ENCODE measurements around the gene AMBRA1. TPM values are rescaled to one million over a fixed set of nuclear protein-coding genes. Genes with fewer than 3 reads are reported as not detected.

Gene AMBRA1
- total RNA-seq, 2 experiments from 2014 or later = 24.6 to 30.7 TPM

DNA sequence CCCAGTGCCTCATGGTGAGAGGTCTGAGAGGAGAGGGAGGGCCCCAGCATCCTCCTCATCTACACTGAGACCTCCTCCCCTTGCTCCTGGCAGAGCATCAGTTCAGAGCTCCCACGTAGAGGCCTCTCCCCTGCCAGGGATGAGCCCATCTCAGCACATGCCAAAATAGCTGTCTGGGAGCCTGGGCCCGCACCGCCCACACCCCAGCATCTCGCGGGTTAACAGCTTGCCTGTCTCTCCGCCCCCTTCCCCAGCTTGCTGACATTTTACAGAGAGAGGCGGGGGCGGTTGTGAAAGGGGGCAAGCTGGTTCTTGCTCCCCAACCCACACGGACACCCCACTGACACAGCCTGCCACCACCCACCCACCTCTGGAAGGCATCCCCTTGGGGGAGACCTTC, 240.1 kb downstream of the AMBRA1 start:
- no peaks in the 10 kb centered on the region for H3K9me2 ChIP-seq (ENCODE audit: insufficient read depth, low read length)
- H2AFZ ChIP-seq (ENCODE audit: low read length) = no peak overlapping the region
- peaks cover 28% of the 10 kb centered on the region; the same call in 1 of the 2 replicates for H3K79me2 ChIP-seq (ENCODE audit: insufficient read depth, low read depth, low read length)
- H3K4me1 ChIP-seq (ENCODE audit: insufficient read depth, low read length, poor library complexity, severe bottlenecking) = peaks cover 44% of the 10 kb centered on the region
- peaks cover 18% of the 10 kb centered on the region; the same call in 1 of the 2 replicates for H3K36me3 ChIP-seq (ENCODE audit: insufficient read depth, low read length)
- H3K27ac ChIP-seq (ENCODE audit: low read depth, low read length, poor library complexity, severe bottlenecking) = no peak overlapping the region
- BruUV-seq (replicated peaks) = no TSS peak
- H3K9me3 ChIP-seq (ENCODE audit: low read length) = no peaks in the 10 kb centered on the region
- TF ChIP-seq, protein P1, sequence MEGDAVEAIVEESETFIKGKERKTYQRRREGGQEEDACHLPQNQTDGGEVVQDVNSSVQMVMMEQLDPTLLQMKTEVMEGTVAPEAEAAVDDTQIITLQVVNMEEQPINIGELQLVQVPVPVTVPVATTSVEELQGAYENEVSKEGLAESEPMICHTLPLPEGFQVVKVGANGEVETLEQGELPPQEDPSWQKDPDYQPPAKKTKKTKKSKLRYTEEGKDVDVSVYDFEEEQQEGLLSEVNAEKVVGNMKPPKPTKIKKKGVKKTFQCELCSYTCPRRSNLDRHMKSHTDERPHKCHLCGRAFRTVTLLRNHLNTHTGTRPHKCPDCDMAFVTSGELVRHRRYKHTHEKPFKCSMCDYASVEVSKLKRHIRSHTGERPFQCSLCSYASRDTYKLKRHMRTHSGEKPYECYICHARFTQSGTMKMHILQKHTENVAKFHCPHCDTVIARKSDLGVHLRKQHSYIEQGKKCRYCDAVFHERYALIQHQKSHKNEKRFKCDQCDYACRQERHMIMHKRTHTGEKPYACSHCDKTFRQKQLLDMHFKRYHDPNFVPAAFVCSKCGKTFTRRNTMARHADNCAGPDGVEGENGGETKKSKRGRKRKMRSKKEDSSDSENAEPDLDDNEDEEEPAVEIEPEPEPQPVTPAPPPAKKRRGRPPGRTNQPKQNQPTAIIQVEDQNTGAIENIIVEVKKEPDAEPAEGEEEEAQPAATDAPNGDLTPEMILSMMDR (conservative IDR thresholded peaks at IDR 0.05; ENCODE audit: low read length) = no peak
- TF ChIP-seq EZH2phosphoT487 (IDR thresholded peaks at IDR 0.05; ENCODE audit: borderline replicate concordance, low read depth, low read length) = no peak
- no peak for DNase-seq (ENCODE audit: low spot score)
- H3K4me3 ChIP-seq (ENCODE audit: low read depth, low read length, poor library complexity, severe bottlenecking) = no peak overlapping the region
- H3K4me2 ChIP-seq (ENCODE audit: low read length) = no peak overlapping the region
- intact Hi-C loops (cut with micrococcal nuclease; ENCODE audit: unreplicated experiment) = no loop called here
- CTCF ChIA-PET (ENCODE audit: unreplicated experiment) = no interaction called here
- H4K20me1 ChIP-seq (ENCODE audit: insufficient read depth, low read length) = 0 out of 2 replicates have a peak, but pooled peaks cover 8% of the 10 kb centered on the region
- POLR2A ChIA-PET = interaction anchor here (2.7 kb wide), 1 partner anchor 8 kb away, joined by 14 read pairs; no protein-coding TSS in a partner anchor

DNA sequence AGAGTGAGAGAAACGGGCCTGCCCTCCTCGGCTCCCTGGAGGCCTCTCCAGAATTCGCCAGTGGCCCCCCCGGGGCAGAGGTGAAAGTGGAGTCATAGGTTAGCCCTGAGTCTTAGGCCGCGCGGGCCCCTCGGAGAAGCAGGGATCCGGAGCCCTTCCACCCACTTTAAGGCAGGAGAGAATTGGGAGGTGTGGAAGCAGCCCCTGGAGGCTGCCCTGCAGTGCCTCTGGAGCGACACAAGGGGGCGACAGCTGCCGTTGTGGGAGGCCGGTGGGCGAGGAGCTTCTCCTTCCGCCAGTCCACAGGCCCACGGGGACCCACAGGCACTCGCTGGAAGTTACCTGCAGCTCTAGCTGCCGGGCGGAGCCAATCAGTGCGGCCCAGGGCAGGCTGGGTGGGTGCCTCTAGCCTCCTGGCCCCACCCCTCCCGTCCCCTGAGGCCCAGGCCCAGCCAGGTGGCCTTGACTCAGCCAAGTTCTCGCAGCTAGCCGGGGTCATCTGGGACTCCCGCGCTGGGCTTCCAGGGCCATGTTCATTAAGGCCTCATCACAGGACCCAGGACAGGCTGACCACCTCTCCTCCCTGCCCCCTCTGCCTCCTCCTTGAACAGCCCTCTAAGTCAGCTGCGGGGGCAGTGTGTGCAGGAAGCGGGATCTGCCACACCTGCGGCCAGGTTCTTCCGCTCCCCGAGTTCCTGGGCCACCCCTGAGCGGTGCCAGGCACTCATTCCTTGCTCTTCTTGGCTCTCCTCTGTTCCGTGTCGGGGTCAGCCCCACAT, 241.6 kb downstream of the AMBRA1 start:
- intact Hi-C loops (cut with micrococcal nuclease; ENCODE audit: unreplicated experiment) = loop anchor here (1.0 kb wide), 1 partner anchor 15 kb away; no protein-coding TSS in a partner anchor
- H3K9me2 ChIP-seq (ENCODE audit: insufficient read depth, low read length) = no peaks in the 10 kb centered on the region
- TF ChIP-seq, protein P1 (conservative IDR thresholded peaks at IDR 0.05; ENCODE audit: low read length) = peak; percentile 89
- no peak for TF ChIP-seq EZH2phosphoT487 (IDR thresholded peaks at IDR 0.05; ENCODE audit: borderline replicate concordance, low read depth, low read length)
- no peaks in the 10 kb centered on the region for H3K9me3 ChIP-seq (ENCODE audit: low read length)
- peaks cover 21% of the 10 kb centered on the region; the same call in 1 of the 2 replicates for H3K36me3 ChIP-seq (ENCODE audit: insufficient read depth, low read length)
- no peak overlapping the region for H2AFZ ChIP-seq (ENCODE audit: low read length)
- CTCF ChIA-PET (ENCODE audit: unreplicated experiment) = interaction anchor here (0.5 to 1.9 kb wide), 4 partner anchors 9 to 20 kb away, joined by 4 to 10 read pairs (median 5); no protein-coding TSS in a partner anchor
- no peak overlapping the region for H3K4me3 ChIP-seq (ENCODE audit: low read depth, low read length, poor library complexity, severe bottlenecking)
- peaks cover 38% of the 10 kb centered on the region for H3K4me1 ChIP-seq (ENCODE audit: insufficient read depth, low read length, poor library complexity, severe bottlenecking)
- H3K4me2 ChIP-seq (ENCODE audit: low read length) = peak overlapping the region; percentile 43; the same call in 1 of the 2 replicates
- POLR2A ChIA-PET = interaction anchor here (0.8 to 2.7 kb wide), 3 partner anchors 10 to 266 kb away, joined by 3 to 14 read pairs (median 4); no protein-coding TSS in a partner anchor
- peak; percentile 71 for DNase-seq (ENCODE audit: low spot score)
- H4K20me1 ChIP-seq (ENCODE audit: insufficient read depth, low read length) = peaks cover 8% of the 10 kb centered on the region; the same call in 1 of the 2 replicates
- no TSS peak for BruUV-seq (replicated peaks)
- H3K79me2 ChIP-seq (ENCODE audit: insufficient read depth, low read depth, low read length) = peaks cover 36% of the 10 kb centered on the region
- no peak overlapping the region for H3K27ac ChIP-seq (ENCODE audit: low read depth, low read length, poor library complexity, severe bottlenecking)
